Endothelial cell (in vitro differentiated cells): ENCODE measurements around the gene IQCM. TPM values are rescaled to one million over a fixed set of nuclear protein-coding genes. Genes with fewer than 3 reads are reported as not detected.

Source experiments
- DNase-seq: peaks from one replicate; pipeline ENCODE4 v3.0.0; 2021; ENCODE audit warnings: low spot score
- H3K27ac Mint-ChIP-seq: one replicate; pipeline ENCODE4 v1.8.0; 2021; ENCODE audit warnings: mixed read lengths, inconsistent platforms; ENCODE audit not compliant: unreplicated experiment
- H3K27me3 Mint-ChIP-seq: one replicate; pipeline ENCODE4 v1.8.0; 2021; ENCODE audit warnings: mild to moderate bottlenecking, moderate library complexity, mixed read lengths, inconsistent platforms; ENCODE audit not compliant: unreplicated experiment
- H3K36me3 Mint-ChIP-seq: one replicate; pipeline ENCODE4 v1.8.0; 2021; ENCODE audit warnings: mild to moderate bottlenecking, low read depth, mixed read lengths, inconsistent platforms; ENCODE audit not compliant: unreplicated experiment
- H3K4me1 Mint-ChIP-seq: one replicate; pipeline ENCODE4 v1.8.0; 2021; ENCODE audit warnings: mild to moderate bottlenecking, mixed read lengths, inconsistent platforms; ENCODE audit not compliant: unreplicated experiment
- H3K4me3 Mint-ChIP-seq: one replicate; pipeline ENCODE4 v1.8.0; 2021; ENCODE audit warnings: mild to moderate bottlenecking, mixed read lengths, inconsistent platforms; ENCODE audit not compliant: unreplicated experiment
- H3K9me3 Mint-ChIP-seq: one replicate; pipeline ENCODE4 v1.8.0; 2021; ENCODE audit warnings: mixed read lengths, inconsistent platforms; ENCODE audit not compliant: unreplicated experiment
- total RNA-seq: library from RNA; stranded (reverse); fragmentation: NEBNext Ultra II Directional; extraction: Animal tissue kit (Norgen Biotek cat#: 25700); gene quantifications from one replicate; pipeline ENCODE4 v1.2.1, GENCODE V29; 2021; ENCODE audit not compliant: unreplicated experiment
- TF ChIP-seq, protein P1 (sequence below): fragments of 200-600 bp; sonication (generic); IDR thresholded peaks from one replicate; pipeline ENCODE4 v1.5.0; 2021; ENCODE audit warnings: antibody characterized with exemption; ENCODE audit not compliant: unreplicated experiment

Gene IQCM
- total RNA-seq, 1 donor from 2014 or later = not detected

DNA sequence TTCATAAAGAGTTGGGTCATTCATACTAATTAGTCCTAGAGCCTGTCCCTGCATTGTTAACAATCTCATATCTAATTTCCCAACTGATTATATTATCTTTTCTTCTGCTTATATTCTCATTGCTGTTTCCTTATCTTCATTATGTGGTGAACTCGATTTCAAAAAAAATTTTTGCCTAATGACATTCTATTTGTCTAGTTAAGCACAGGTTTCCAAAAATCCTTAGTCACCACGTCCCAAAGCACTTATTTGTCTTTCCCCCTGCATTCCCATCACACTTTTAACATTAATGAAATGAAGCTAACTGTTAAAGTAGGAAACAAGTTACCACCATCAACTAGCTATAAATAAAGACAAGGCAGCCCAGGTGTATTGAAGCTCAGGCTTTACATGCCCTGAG lies 131.1 kb downstream of the IQCM start:
- no peak for DNase-seq
- no peaks in the 10 kb centered on the region for H3K9me3 Mint-ChIP-seq
- no peak overlapping the region for H3K4me3 Mint-ChIP-seq
- no peak overlapping the region for H3K27ac Mint-ChIP-seq
- TF ChIP-seq, protein P1, sequence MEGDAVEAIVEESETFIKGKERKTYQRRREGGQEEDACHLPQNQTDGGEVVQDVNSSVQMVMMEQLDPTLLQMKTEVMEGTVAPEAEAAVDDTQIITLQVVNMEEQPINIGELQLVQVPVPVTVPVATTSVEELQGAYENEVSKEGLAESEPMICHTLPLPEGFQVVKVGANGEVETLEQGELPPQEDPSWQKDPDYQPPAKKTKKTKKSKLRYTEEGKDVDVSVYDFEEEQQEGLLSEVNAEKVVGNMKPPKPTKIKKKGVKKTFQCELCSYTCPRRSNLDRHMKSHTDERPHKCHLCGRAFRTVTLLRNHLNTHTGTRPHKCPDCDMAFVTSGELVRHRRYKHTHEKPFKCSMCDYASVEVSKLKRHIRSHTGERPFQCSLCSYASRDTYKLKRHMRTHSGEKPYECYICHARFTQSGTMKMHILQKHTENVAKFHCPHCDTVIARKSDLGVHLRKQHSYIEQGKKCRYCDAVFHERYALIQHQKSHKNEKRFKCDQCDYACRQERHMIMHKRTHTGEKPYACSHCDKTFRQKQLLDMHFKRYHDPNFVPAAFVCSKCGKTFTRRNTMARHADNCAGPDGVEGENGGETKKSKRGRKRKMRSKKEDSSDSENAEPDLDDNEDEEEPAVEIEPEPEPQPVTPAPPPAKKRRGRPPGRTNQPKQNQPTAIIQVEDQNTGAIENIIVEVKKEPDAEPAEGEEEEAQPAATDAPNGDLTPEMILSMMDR = no peak
- peaks cover 15% of the 10 kb centered on the region for H3K4me1 Mint-ChIP-seq
- no peaks in the 10 kb centered on the region for H3K36me3 Mint-ChIP-seq
- H3K27me3 Mint-ChIP-seq = no peaks in the 10 kb centered on the region

DNA sequence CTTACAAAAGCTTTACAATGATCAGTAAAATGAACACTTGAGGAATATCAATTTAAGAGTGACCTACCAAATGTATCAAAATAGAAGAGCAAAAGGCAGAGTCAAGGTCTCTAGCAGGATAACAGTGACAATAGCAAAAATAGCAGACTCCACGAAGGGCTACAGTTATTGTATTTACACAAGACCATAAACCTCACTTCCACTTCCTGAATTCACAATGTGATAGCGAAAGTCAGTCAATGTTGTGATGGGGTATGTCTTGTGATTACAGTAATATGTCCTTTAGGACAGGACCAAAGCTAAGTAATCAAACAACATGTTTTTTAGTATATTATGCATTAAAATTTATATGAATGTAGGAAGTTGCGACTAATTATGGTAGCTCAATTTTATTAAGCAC lies 139.6 kb downstream of the IQCM start:
- H3K27me3 Mint-ChIP-seq = no peaks in the 10 kb centered on the region
- H3K4me1 Mint-ChIP-seq = peaks cover 3% of the 10 kb centered on the region
- no peak overlapping the region for H3K27ac Mint-ChIP-seq
- no peaks in the 10 kb centered on the region for H3K9me3 Mint-ChIP-seq
- no peak overlapping the region for H3K4me3 Mint-ChIP-seq
- no peaks in the 10 kb centered on the region for H3K36me3 Mint-ChIP-seq
- TF ChIP-seq, protein P1 = no peak
- no peak for DNase-seq

DNA sequence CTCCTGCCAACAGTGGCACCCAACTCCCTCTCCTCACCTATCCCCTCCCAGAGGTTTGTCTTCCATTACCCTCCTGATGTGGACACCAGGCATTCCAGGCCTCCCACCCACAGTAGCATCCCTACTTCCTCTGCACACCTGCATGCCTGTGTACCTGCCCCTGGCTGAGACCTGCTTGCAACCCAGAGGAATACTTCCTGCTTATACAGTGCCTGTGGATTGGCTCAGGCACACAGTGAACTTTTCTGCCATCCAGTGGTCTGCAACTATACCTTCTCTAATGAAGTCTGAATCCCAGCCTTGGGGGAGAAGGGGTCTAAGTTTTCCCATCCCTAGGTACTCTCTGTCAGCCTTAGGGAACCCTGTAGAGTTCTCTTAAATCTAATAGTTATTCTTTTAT lies 169.9 kb downstream of the IQCM start:
- no peak for DNase-seq
- H3K4me1 Mint-ChIP-seq = no peaks in the 10 kb centered on the region
- H3K36me3 Mint-ChIP-seq = no peaks in the 10 kb centered on the region
- H3K9me3 Mint-ChIP-seq = no peaks in the 10 kb centered on the region
- no peak overlapping the region for H3K27ac Mint-ChIP-seq
- no peak overlapping the region for H3K4me3 Mint-ChIP-seq
- H3K27me3 Mint-ChIP-seq = no peaks in the 10 kb centered on the region
- TF ChIP-seq, protein P1 = no peak

DNA sequence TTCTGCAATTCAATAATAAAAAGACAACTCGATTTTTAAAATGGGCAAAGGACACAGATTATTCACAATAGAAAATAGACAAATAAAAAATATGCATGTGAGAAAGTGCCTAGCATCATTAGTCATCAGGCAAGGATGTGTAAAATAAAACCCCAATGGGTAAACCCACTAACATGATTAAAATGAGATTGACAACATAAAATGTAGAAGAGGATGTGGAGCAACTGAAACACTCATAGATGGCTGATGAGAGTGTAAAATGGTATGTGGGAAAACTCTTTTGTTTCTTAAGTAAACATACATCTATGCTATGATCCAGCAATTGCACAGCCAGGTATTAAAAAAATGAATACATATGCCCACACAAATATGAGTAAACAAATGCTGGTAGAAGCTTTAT lies 177.6 kb downstream of the IQCM start:
- TF ChIP-seq, protein P1 = no peak
- no peak for DNase-seq
- Mint-ChIP-seq H3K4me1 (no peaks in the 10 kb centered on the region), H3K27me3 (no peaks in the 10 kb centered on the region), H3K4me3 (no peak overlapping the region), H3K9me3 (no peaks in the 10 kb centered on the region), H3K27ac (no peak overlapping the region), H3K36me3 (no peaks in the 10 kb centered on the region)

DNA sequence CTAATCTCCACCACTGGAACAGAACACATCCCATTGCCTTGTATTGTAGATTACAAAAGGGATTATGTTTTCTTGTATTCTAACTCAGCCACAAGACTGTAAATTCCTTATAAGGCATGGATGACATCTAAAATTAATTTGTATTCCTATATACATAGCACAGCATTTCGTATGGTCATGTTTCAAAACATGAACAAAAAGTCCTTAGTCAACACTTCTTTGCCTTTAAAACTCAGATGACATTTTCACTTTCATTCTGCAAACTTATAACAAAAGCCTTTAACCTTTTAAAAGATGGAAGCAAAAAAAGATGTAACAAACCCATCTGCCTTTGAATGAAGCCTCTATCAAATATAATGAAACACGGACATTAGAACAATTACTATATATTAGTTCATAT lies 181.3 kb downstream of the IQCM start:
- Mint-ChIP-seq H3K4me1 (no peaks in the 10 kb centered on the region), H3K27ac (no peak overlapping the region), H3K27me3 (no peaks in the 10 kb centered on the region), H3K9me3 (no peaks in the 10 kb centered on the region), H3K36me3 (no peaks in the 10 kb centered on the region), H3K4me3 (no peak overlapping the region)
- DNase-seq = no peak
- TF ChIP-seq, protein P1 = no peak
